Keratinocyte (primary cell): ENCODE results near the gene ANO9. TPM values are rescaled to one million over a fixed set of nuclear protein-coding genes. Genes with fewer than 3 reads are reported as not detected.

Experiments used
- DNase-seq: peaks from one replicate; pipeline ENCODE4 v3.0.0-alpha.2; 2011; ENCODE audit warnings: low read depth, missing footprints, low spot score
- FAIRE-seq: peaks from 2 replicates; lab custom pipeline; 2011; peaks lifted over from hg19 to GRCh38; lab: Jason Lieb, UNC
- H2AFZ ChIP-seq: 2 replicates; pipeline ENCODE4 v1.6.0; 2012; ENCODE audit warnings: low read length, control low read depth, inconsistent platforms; ENCODE audit not compliant: control insufficient read depth
- H3K27ac ChIP-seq: 2 replicates; pipeline ENCODE4 v1.5.1; 2011; ENCODE audit warnings: low read length; ENCODE audit not compliant: control insufficient read depth, insufficient read depth
- H3K27me3 ChIP-seq: 3 replicates; pipeline ENCODE4 v1.6.0; 2011; ENCODE audit warnings: low read length; ENCODE audit not compliant: control insufficient read depth, insufficient read depth; ENCODE audit errors: extremely low read depth
- H3K36me3 ChIP-seq, 2 experiments: 2 replicates in 1 of 2; 3 replicates in 1 of 2; pipeline ENCODE4 v1.5.1; 2011; ENCODE audit warnings: low read length in 2 of 2, mild to moderate bottlenecking in 1 of 2; ENCODE audit not compliant: control insufficient read depth in 2 of 2, insufficient read depth in 2 of 2; ENCODE audit errors: extremely low read depth in 1 of 2
- H3K4me1 ChIP-seq: 3 replicates; pipeline ENCODE4 v1.5.1; 2011; ENCODE audit warnings: low read length; ENCODE audit not compliant: control insufficient read depth, insufficient read depth; ENCODE audit errors: extremely low read depth
- H3K4me2 ChIP-seq: 3 replicates; pipeline ENCODE4 v1.6.0; 2011; ENCODE audit warnings: low read depth, low read length; ENCODE audit not compliant: control insufficient read depth, insufficient read depth; ENCODE audit errors: extremely low read depth
- H3K4me3 ChIP-seq, 3 experiments: fragments of 200-600 bp in 1 of 3; sonication (generic) in 1 of 3; 2 replicates in 2 of 3; 3 replicates in 1 of 3; pipeline ENCODE4 v1.5.1; 2011 to 2016; ENCODE audit warnings: low read length in 3 of 3, mild to moderate bottlenecking in 3 of 3, control low read depth in 2 of 3, inconsistent platforms in 1 of 3, low read depth in 1 of 3, mixed read lengths in 1 of 3, mixed run types in 1 of 3, moderate library complexity in 1 of 3; ENCODE audit not compliant: control insufficient read depth in 2 of 3, insufficient read depth in 2 of 3; ENCODE audit errors: extremely low read depth in 1 of 3
- H3K79me2 ChIP-seq: 2 replicates; pipeline ENCODE4 v1.6.0; 2012; ENCODE audit warnings: low read length; ENCODE audit not compliant: control insufficient read depth, insufficient read depth
- H3K9ac ChIP-seq: 3 replicates; pipeline ENCODE4 v1.6.0; 2011; ENCODE audit warnings: low read length; ENCODE audit not compliant: control insufficient read depth, insufficient read depth; ENCODE audit errors: extremely low read depth
- H3K9me1 ChIP-seq: 3 replicates; pipeline ENCODE4 v1.6.0; 2011; ENCODE audit warnings: low read length; ENCODE audit not compliant: control insufficient read depth, insufficient read depth; ENCODE audit errors: extremely low read depth
- H3K9me3 ChIP-seq: 2 replicates; pipeline ENCODE4 v1.5.1; 2012; ENCODE audit warnings: low read depth, low read length; ENCODE audit not compliant: control insufficient read depth
- H4K20me1 ChIP-seq: 3 replicates; pipeline ENCODE4 v1.6.0; 2011; ENCODE audit warnings: low read length; ENCODE audit not compliant: control insufficient read depth, insufficient read depth; ENCODE audit errors: extremely low read depth
- CTCF ChIP-seq, 3 experiments: IDR thresholded peaks in 1 of 3; conservative IDR thresholded peaks in 1 of 3; optimal IDR thresholded peaks in 1 of 3; 2 replicates in 2 of 3; 3 replicates in 1 of 3; pipeline versions ENCODE3 to v1.5.1; 2011; ENCODE audit warnings: low read length in 3 of 3, mild to moderate bottlenecking in 3 of 3, moderate library complexity in 2 of 3, control low read depth in 1 of 3, inconsistent platforms in 1 of 3; ENCODE audit not compliant: insufficient read depth in 2 of 3; ENCODE audit errors: extremely low read depth in 1 of 3
- EZH2 ChIP-seq: IDR thresholded peaks from one replicate; pipeline ENCODE4 v1.6.1; 2012; ENCODE audit warnings: inconsistent platforms, mild to moderate bottlenecking, low read length, moderate library complexity
- dilution Hi-C: fragments of 300-500 bp; cut with MboI; formaldehyde crosslinking; loops from one replicate; pipeline ENCODE4 v1.7.0; 2020; ENCODE audit warnings: low sequenced_read_pairs; ENCODE audit not compliant: extremely low pct_ligation_motif_present
- polyA plus RNA-seq, 5 experiments: library from polyadenylated mRNA; depleted of rRNA in 3 of 5; stranded (reverse) in 3 of 5; stranded (forward) in 1 of 5; unstranded in 1 of 5; fragments of >200 nt; gene quantifications; 1 replicate in 1 of 5; 2 replicates in 3 of 5; 3 replicates in 1 of 5; pipeline versions ENCODE4 v1.2.1 to v1.2.3, GENCODE V29; 2011 to 2012; ENCODE audit warnings: missing spikeins in 2 of 5, low read depth in 1 of 5, low replicate concordance in 1 of 5

ANO9 gene
- polyA plus RNA-seq, 1 donor (not counting 4 experiments of a cell fraction or from before 2014, with no cell fraction given): 16.1 TPM

GRCh38 chr11:444396-445144 is 2.8 kb upstream of the ANO9 start:
- TF ChIP-seq CTCF (optimal IDR thresholded peaks at IDR 0.05 in 1 of 3, IDR thresholded peaks at IDR 0.05 in 1 of 3, conservative IDR thresholded peaks at IDR 0.05 in 1 of 3; ENCODE audit: extremely low read depth in 1 of 3, insufficient read depth in 2 of 3, low read length in 3 of 3) (no peak), EZH2 (no peak)
- H3K27ac ChIP-seq: no peak overlapping the region
- no peak for DNase-seq
- H3K9ac ChIP-seq: peak overlapping the region; percentile 18
- H3K4me2 ChIP-seq: peak overlapping the region; percentile 25
- dilution Hi-C loops: no loop called here
- no peak overlapping the region for H3K4me3 ChIP-seq
- H3K36me3 ChIP-seq: no peaks in the 10 kb centered on the region
- H4K20me1 ChIP-seq: no peaks in the 10 kb centered on the region
- no peaks in the 10 kb centered on the region for H3K9me3 ChIP-seq
- peaks cover 41% of the 10 kb centered on the region for H3K4me1 ChIP-seq
- peak overlapping the region; percentile 8 for H2AFZ ChIP-seq
- H3K79me2 ChIP-seq: peaks cover 9% of the 10 kb centered on the region
- no peaks in the 10 kb centered on the region for H3K9me1 ChIP-seq
- no peak for FAIRE-seq
- H3K27me3 ChIP-seq: no peaks in the 10 kb centered on the region

GRCh38 chr11:443542-444199 is 1.9 kb upstream of the ANO9 start:
- no peaks in the 10 kb centered on the region for H3K36me3 ChIP-seq
- no peaks in the 10 kb centered on the region for H3K9me3 ChIP-seq
- H4K20me1 ChIP-seq: no peaks in the 10 kb centered on the region
- peaks cover 7% of the 10 kb centered on the region for H3K79me2 ChIP-seq
- no peak overlapping the region for H3K4me3 ChIP-seq
- dilution Hi-C loops: no loop called here
- FAIRE-seq: peak; percentile 66
- H3K27ac ChIP-seq: no peak overlapping the region
- DNase-seq: no peak
- no peak overlapping the region for H3K4me2 ChIP-seq
- no peak overlapping the region for H3K9ac ChIP-seq
- H3K4me1 ChIP-seq: peaks cover 35% of the 10 kb centered on the region
- no peak overlapping the region for H2AFZ ChIP-seq
- no peaks in the 10 kb centered on the region for H3K27me3 ChIP-seq
- TF ChIP-seq EZH2 (no peak), CTCF (optimal IDR thresholded peaks at IDR 0.05 in 1 of 3, IDR thresholded peaks at IDR 0.05 in 1 of 3, conservative IDR thresholded peaks at IDR 0.05 in 1 of 3; ENCODE audit: extremely low read depth in 1 of 3, insufficient read depth in 2 of 3, low read length in 3 of 3) (no peak)
- H3K9me1 ChIP-seq: no peaks in the 10 kb centered on the region
